Stimulated activated CD8-positive, alpha-beta memory T cell treated with anti-CD3 and anti-CD28 coated beads, Interleukin-2, amount 100 ng/mL, for 1 hour (primary cell): ENCODE results near the gene KDM3B.

ENCODE experiments used
- DNase-seq, 2 donors: peaks; one replicate each; pipeline ENCODE4 v3.0.0-alpha.2; 2020; ENCODE audit warnings: low read depth in 2 of 2

Gene KDM3B

GRCh38 chr5:138448481-138449398 lies 96.3 kb downstream of the KDM3B start:
- DNase-seq: no peak

GRCh38 chr5:138449501-138450239 lies 97.2 kb downstream of the KDM3B start:
- peak; percentile 57 to 63 for DNase-seq

GRCh38 chr5:138450971-138451370 lies 98.5 kb downstream of the KDM3B start:
- DNase-seq: no peak

GRCh38 chr5:138452720-138453119 lies 100.2 kb downstream of the KDM3B start:
- no peak for DNase-seq

- DNase-seq: no peak
These were observed 101.1 kb downstream of the KDM3B start for GRCh38 chr5:138453590-138453989.

- no peak for DNase-seq
These were observed 101.6 kb downstream of the KDM3B start for GRCh38 chr5:138454121-138454520.

GRCh38 chr5:138455232-138455930 lies 102.9 kb downstream of the KDM3B start:
- no peak for DNase-seq

GRCh38 chr5:138457531-138458275 lies 105.2 kb downstream of the KDM3B start:
- DNase-seq: no peak

GRCh38 chr5:138458384-138458783 lies 105.9 kb downstream of the KDM3B start:
- DNase-seq: no peak

- no peak for DNase-seq
These were observed 106.4 kb downstream of the KDM3B start for GRCh38 chr5:138458856-138459255.

GRCh38 chr5:138459311-138459933 lies 106.9 kb downstream of the KDM3B start:
- DNase-seq: peak; percentile 70 to 80

- no peak for DNase-seq
These were observed 107.7 kb downstream of the KDM3B start for GRCh38 chr5:138460032-138460693.

- no peak for DNase-seq
These were observed 109.0 kb downstream of the KDM3B start for GRCh38 chr5:138461343-138462125.

GRCh38 chr5:138463419-138464007 lies 111.0 kb downstream of the KDM3B start:
- no peak for DNase-seq

- DNase-seq: peak; percentile 82 to 87
These were observed 111.5 kb downstream of the KDM3B start for GRCh38 chr5:138464008-138464387.

- peak; percentile 88 to 91 for DNase-seq
These were observed 112.1 kb downstream of the KDM3B start for GRCh38 chr5:138464388-138465260.

- DNase-seq: peak; percentile 90 to 94
These were observed 113.0 kb downstream of the KDM3B start, which contains the start of gene EGR1 for GRCh38 chr5:138465261-138466124. EGR1 (plus strand) TSS chr5:138465479; CDS start chr5:138465762, 283 bp downstream.
